ENCODE results near the gene ARMC3. TPM values are rescaled to one million over a fixed set of nuclear protein-coding genes. Genes with fewer than 3 reads are reported as not detected.
A peak's percentile ranks its signal among the peaks of the same experiment; 100 is the strongest.
"Not testable (repeated sequence)": the region's sequence is repeated elsewhere in the genome, so short reads cannot be mapped to it uniquely, and the experiment has no call there.

ARMC3 gene
- not detected in 2 replicates for total RNA-seq (2014; rRNA removed; shearing (Covaris generic))

- no peak for DNase-seq (ENCODE audit: low spot score)
These were observed at the start of gene ARMC3 for GRCh38 chr10:22927661-22928403. Gene ARMC3 (plus strand): TSS chr10:22928053. CDS start chr10:22931997, 3,944 bp downstream.

- no peak for DNase-seq (ENCODE audit: low spot score)
These were observed 36.1 kb upstream of the ARMC3 start for GRCh38 chr10:22891797-22892196.

GRCh38 chr10:22893781-22894180 is 34.1 kb upstream of the ARMC3 start:
- DNase-seq (ENCODE audit: low spot score) = no peak

GRCh38 chr10:22894714-22895113 is 33.1 kb upstream of the ARMC3 start:
- DNase-seq (ENCODE audit: low spot score) = no peak

- DNase-seq (ENCODE audit: low spot score) = no peak
These were observed 32.6 kb upstream of the ARMC3 start for GRCh38 chr10:22895252-22895651.

GRCh38 chr10:22897371-22897770 is 30.5 kb upstream of the ARMC3 start:
- no peak for DNase-seq (ENCODE audit: low spot score)

GRCh38 chr10:22899307-22899706 is 28.5 kb upstream of the ARMC3 start:
- no peak for DNase-seq (ENCODE audit: low spot score)

GRCh38 chr10:22899775-22900174 is 28.1 kb upstream of the ARMC3 start:
- DNase-seq (ENCODE audit: low spot score) = no peak

- no peak for DNase-seq (ENCODE audit: low spot score)
These were observed 26.8 kb upstream of the ARMC3 start for GRCh38 chr10:22900841-22901601.

- DNase-seq (ENCODE audit: low spot score) = not testable (repeated sequence)
These were observed 25.7 kb upstream of the ARMC3 start for GRCh38 chr10:22902147-22902546.

- no peak for DNase-seq (ENCODE audit: low spot score)
These were observed 24.2 kb upstream of the ARMC3 start for GRCh38 chr10:22903694-22904093.

GRCh38 chr10:22906767-22907166 is 21.1 kb upstream of the ARMC3 start:
- no peak for DNase-seq (ENCODE audit: low spot score)

GRCh38 chr10:22908837-22909236 is 19.0 kb upstream of the ARMC3 start:
- DNase-seq (ENCODE audit: low spot score) = no peak

- DNase-seq (ENCODE audit: low spot score) = not testable (repeated sequence)
These were observed 18.2 kb upstream of the ARMC3 start for GRCh38 chr10:22909673-22910072.

GRCh38 chr10:22911067-22911466 is 16.8 kb upstream of the ARMC3 start:
- DNase-seq (ENCODE audit: low spot score) = no peak

GRCh38 chr10:22911889-22912762 is 15.7 kb upstream of the ARMC3 start:
- DNase-seq (ENCODE audit: low spot score) = peak; percentile 27

- DNase-seq (ENCODE audit: low spot score) = no peak
These were observed 15.0 kb upstream of the ARMC3 start for GRCh38 chr10:22912763-22913384.

GRCh38 chr10:22913474-22914092 is 14.3 kb upstream of the ARMC3 start:
- no peak for DNase-seq (ENCODE audit: low spot score)

GRCh38 chr10:22915314-22915713 is 12.5 kb upstream of the ARMC3 start:
- no peak for DNase-seq (ENCODE audit: low spot score)

GRCh38 chr10:22925088-22925487 is 2.8 kb upstream of the ARMC3 start:
- no peak for DNase-seq (ENCODE audit: low spot score)

- DNase-seq (ENCODE audit: low spot score) = no peak
These were observed 687 bp upstream of the ARMC3 start for GRCh38 chr10:22927166-22927565.

All from HT-29 (cell line).